ENCODE results near the gene GFOD2.

Gene GFOD2

GRCh38 chr16:67656344-67657016, 62.6 kb downstream of the GFOD2 start:
- DNase-seq = no peak

- no peak for DNase-seq
These were observed 63.8 kb downstream of the GFOD2 start for GRCh38 chr16:67655363-67655762.

GRCh38 chr16:67654403-67654911, 64.7 kb downstream of the GFOD2 start:
- no peak for DNase-seq

- DNase-seq = no peak
These were observed 65.2 kb downstream of the GFOD2 start for GRCh38 chr16:67653789-67654402.

GRCh38 chr16:67653128-67653788, 65.9 kb downstream of the GFOD2 start:
- no peak for DNase-seq

- no peak for DNase-seq
These were observed 66.5 kb downstream of the GFOD2 start for GRCh38 chr16:67652578-67653127.

- DNase-seq = no peak
These were observed 67.3 kb downstream of the GFOD2 start for GRCh38 chr16:67651847-67652246.

- no peak for DNase-seq
These were observed 68.1 kb downstream of the GFOD2 start for GRCh38 chr16:67651039-67651438.

GRCh38 chr16:67650023-67650422, 69.1 kb downstream of the GFOD2 start:
- no peak for DNase-seq

GRCh38 chr16:67649494-67649931, 69.6 kb downstream of the GFOD2 start:
- no peak for DNase-seq

- no peak for DNase-seq
These were observed 70.2 kb downstream of the GFOD2 start for GRCh38 chr16:67648764-67649407.

- DNase-seq = no peak
These were observed 70.9 kb downstream of the GFOD2 start for GRCh38 chr16:67648088-67648763.

GRCh38 chr16:67647681-67648080, 71.4 kb downstream of the GFOD2 start:
- no peak for DNase-seq

GRCh38 chr16:67647111-67647651, 71.9 kb downstream of the GFOD2 start:
- no peak for DNase-seq

- no peak for DNase-seq
These were observed 73.6 kb downstream of the GFOD2 start for GRCh38 chr16:67645397-67646121.

- DNase-seq = no peak
These were observed 75.1 kb downstream of the GFOD2 start for GRCh38 chr16:67644038-67644437.

GRCh38 chr16:67641779-67642708, 77.1 kb downstream of the GFOD2 start:
- no peak for DNase-seq

- DNase-seq = no peak
These were observed 81.5 kb downstream of the GFOD2 start for GRCh38 chr16:67637625-67638024.

GRCh38 chr16:67636713-67637112, 82.4 kb downstream of the GFOD2 start:
- DNase-seq = no peak

- DNase-seq = no peak
These were observed 86.5 kb downstream of the GFOD2 start for GRCh38 chr16:67632415-67633172.
